VCaP (cell line): Measurements from ENCODE around the gene HERC2.

Source experiments
- H3K27ac ChIP-seq: fragments of 450-650 bp; 2 replicates; pipeline ENCODE4 v1.5.1; 2017
- TF ChIP-seq, protein P1 (sequence below): fragments of 450-650 bp; conservative IDR thresholded peaks from 2 replicates; pipeline ENCODE4 v1.5.1; 2017; ENCODE audit warnings: mild to moderate bottlenecking, moderate library complexity

Gene HERC2

DNA sequence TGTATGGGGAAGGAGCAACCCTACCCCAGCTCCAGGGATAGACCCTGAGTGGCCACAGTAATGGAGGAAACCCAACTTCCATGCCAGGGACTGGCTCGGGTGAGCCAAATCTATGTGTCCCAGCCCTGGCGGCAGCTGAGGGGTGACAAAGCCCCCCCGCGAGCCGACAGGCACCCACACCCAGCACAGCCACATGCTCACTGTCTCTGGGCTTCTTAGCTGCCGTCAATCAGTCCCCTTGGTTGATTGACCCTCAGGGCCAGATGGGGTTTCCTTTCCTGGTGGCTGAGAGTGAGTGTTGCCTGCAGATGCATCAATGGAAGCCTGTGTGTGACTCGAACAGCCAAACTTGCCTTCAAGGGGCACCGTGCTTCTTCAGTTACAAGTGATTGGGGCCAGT is 220.8 kb downstream of the HERC2 start:
- TF ChIP-seq, protein P1, sequence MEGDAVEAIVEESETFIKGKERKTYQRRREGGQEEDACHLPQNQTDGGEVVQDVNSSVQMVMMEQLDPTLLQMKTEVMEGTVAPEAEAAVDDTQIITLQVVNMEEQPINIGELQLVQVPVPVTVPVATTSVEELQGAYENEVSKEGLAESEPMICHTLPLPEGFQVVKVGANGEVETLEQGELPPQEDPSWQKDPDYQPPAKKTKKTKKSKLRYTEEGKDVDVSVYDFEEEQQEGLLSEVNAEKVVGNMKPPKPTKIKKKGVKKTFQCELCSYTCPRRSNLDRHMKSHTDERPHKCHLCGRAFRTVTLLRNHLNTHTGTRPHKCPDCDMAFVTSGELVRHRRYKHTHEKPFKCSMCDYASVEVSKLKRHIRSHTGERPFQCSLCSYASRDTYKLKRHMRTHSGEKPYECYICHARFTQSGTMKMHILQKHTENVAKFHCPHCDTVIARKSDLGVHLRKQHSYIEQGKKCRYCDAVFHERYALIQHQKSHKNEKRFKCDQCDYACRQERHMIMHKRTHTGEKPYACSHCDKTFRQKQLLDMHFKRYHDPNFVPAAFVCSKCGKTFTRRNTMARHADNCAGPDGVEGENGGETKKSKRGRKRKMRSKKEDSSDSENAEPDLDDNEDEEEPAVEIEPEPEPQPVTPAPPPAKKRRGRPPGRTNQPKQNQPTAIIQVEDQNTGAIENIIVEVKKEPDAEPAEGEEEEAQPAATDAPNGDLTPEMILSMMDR: no peak
- no peak overlapping the region for H3K27ac ChIP-seq

DNA sequence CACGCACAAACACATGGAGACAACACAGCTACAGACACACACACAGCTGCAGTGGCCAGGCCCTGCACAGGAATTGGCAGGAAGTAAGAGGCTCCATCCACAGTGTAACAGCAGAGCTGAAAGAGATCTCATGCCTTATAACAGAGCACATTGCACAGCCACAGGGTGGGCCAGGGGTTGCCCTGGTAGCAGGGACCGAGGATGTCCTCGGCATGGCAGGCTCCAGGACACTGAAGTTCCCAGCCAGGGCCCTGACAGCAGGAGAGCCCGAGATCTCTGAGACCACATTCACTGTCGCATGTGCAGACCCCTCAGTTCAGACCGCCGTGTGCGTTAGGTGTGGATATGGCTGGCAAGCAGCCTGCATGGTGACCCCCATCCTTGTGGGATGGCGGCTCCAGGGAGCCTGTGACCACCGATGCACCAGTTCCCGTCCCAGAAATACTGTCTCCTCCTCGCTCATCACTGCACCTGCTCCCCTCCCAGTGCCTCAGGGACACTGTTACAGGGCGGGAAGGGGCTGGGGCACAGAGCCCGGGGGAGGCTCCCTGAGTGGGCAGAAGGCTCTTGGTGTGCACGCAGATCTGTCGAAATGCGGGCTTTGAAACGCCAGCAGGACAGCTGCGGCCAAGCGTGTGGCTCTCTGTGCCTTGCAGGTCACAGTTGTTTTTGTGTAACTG is 221.3 kb downstream of the HERC2 start:
- TF ChIP-seq, protein P1: no peak

DNA sequence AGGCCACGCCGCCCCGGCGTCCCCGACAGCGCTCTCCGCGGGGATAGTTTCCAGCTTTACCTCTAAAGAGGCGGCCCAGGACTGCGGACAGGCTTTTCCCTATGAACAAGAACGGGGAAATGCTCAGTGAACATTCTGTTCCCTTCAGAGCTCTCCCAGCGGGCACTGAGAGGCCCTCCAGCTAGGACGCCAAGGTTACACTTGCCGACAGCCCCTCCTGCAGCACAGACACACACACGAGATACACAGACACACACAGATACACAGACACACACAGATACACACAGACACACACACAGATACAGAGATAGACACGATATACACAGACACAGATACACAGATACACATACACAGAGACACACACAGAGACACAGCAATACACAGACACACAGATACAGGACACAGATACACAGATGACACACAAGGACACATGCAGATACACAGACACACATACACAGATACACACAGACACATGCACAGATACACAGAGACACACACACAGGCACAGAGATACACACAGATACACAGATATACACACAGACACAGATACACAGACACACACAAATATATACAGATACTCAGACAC is 222.3 kb downstream of the HERC2 start:
- TF ChIP-seq, protein P1: no peak

More for the DNA sequence above, 221.3 kb downstream of the HERC2 start:
- no peak overlapping the region for H3K27ac ChIP-seq

DNA sequence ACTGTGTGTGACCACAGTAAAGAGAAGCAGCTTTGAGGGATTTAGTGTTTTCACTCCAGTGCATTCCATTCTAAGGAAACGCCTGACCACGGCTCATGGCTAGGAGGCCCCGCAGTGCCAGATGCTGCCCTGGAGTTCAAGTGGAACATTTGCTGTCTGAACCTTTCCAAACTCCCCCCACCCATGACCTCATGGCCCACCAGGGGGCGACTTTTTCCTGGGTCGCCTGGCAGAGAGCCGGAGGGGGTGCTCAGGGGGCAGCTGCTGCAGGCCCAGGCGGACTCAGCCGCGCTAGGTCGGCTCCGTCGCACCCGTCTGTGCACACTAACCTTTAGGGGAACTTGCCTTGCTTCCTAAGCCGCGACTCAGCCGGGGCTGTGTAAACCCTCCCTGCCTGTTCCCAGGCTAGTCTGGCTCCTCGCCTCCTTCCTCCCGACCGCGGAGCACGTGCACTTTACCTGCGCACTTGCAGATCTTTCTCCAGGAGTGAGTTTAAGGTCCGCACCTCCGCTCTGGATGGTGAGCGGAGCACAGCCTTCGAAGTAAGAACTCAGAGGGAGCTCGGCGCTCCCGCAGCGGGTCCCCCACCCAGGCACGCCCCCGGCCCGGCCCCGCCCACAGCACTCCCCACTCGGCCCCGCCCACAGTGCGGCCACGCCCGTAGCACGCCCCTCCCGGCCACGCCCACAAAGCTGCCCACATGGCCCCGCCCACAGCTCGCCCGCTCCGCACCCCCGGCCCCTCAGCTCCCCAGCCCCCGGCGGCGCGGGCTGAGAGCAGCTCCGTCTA is 223.0 kb downstream of the HERC2 start, which contains the start of gene OCA2:
OCA2 (minus strand) TSS at position 550 of the 789 bp plus-strand sequence. CDS start 17,441 bp downstream, outside the sequence.
- TF ChIP-seq, protein P1: peak; percentile 40
- no peak within 1 kb of the TSS for H3K27ac ChIP-seq

More for the DNA sequence above, 222.3 kb downstream of the HERC2 start:
- H3K27ac ChIP-seq: no peak overlapping the region

DNA sequence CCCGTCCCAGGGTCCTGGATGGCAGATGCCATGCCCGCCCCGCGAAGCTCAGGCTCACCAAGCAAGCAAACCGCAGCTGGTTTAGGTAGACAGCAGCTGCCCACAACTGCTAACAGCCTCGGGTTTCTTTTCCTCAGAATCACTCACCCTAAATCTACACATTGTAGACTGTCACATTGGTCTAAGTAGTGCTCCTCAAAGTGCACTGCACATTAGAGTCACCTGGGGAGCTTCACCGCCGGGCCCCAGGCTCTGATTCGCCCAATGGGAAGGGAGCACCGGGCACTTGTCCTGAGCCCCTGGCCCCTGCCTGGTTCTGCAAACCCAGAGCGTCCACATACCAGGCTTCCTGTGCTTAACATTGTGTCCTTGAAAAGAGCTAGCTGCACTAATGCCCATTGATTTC is 223.6 kb downstream of the HERC2 start:
- TF ChIP-seq, protein P1: no peak
- no peak overlapping the region for H3K27ac ChIP-seq

DNA sequence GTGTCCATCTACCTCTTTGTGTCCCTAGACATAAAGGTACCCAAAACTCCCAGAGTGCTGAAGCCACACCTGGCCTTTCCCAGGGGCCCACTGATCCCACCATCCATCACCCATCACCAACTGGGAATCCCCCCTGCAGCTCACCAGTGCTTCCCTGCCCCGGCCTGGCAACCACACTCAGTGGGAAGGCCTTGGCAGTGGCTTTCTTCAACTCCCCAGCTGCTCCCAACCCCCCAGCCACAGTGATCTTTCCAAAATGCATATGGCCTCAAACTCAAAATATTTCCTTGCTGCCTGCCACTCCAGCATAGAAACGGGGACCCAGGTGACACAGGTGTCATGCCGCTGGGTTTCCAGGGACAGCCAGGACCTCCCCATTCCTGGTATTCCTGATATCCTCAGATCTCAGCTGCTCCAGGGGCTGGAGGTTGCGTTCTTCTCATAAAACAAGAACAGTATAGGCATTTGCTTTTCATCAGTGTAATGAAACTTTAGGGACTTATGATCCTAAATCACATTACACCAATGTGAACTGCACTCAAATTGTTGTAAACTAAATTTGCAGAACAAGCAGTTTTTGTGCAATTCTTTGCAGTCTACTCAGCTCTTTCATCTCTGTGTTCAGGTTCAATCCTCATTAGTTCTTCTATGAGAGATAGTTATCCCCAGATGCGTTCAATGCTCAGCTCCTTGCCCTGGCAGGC is 224.2 kb downstream of the HERC2 start:
- TF ChIP-seq, protein P1: no peak
- H3K27ac ChIP-seq: no peak overlapping the region
